HG03342 (cell line): Measurements from ENCODE around the gene SHF.

Source experiments
- ATAC-seq: cut with Tn5 transposase; IDR thresholded peaks from one replicate; pipeline ENCODE4 v1.9.1; 2021; ENCODE audit warnings: mild to moderate bottlenecking, moderate library complexity; ENCODE audit not compliant: unreplicated experiment

Gene SHF

GRCh38 chr15:45200001-45200798 is 12.4 kb upstream of the SHF start:
- peak; percentile 44 for ATAC-seq

GRCh38 chr15:45199136-45199810 is 11.5 kb upstream of the SHF start:
- ATAC-seq = peak; percentile 13

GRCh38 chr15:45198337-45199135 is 10.8 kb upstream of the SHF start:
- peak; percentile 62 for ATAC-seq

DNA sequence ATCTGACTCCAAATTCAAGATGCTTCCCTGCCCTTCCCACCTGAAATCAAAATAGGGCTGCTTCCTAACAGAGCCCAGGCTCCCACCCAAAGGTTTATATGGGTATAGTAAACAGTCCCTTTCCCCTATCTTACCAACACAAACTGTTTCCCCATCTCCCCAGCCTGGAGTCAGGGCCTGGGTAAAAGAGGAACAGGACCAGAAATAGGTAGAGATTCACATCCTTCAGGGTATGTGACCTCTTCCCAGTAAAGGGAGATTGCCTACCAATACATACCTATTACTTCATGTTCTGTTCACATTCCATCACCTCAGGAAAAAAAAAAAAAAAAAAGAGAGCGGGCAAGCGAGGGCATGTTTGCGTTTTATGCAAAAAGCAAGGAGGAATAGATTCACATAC is 9.7 kb upstream of the SHF start:
- ATAC-seq = no peak

DNA sequence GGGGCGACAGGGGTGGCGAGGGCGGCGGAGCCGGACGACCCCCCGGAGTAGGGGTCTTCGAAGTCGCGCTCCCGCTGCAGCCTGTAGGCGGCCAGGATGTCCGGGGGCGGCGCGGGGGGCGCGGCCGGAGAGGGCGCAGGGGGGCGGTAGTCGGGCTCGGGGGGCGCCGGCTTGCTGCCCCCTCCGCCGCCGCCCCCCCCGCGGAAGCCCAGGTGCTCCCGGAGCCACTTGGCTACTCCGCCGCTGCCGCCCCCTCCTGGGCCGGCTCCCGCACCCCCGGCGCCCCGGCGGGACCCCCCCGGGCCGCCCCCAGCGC is 230 bp downstream of the SHF start:
- ATAC-seq = no peak

DNA sequence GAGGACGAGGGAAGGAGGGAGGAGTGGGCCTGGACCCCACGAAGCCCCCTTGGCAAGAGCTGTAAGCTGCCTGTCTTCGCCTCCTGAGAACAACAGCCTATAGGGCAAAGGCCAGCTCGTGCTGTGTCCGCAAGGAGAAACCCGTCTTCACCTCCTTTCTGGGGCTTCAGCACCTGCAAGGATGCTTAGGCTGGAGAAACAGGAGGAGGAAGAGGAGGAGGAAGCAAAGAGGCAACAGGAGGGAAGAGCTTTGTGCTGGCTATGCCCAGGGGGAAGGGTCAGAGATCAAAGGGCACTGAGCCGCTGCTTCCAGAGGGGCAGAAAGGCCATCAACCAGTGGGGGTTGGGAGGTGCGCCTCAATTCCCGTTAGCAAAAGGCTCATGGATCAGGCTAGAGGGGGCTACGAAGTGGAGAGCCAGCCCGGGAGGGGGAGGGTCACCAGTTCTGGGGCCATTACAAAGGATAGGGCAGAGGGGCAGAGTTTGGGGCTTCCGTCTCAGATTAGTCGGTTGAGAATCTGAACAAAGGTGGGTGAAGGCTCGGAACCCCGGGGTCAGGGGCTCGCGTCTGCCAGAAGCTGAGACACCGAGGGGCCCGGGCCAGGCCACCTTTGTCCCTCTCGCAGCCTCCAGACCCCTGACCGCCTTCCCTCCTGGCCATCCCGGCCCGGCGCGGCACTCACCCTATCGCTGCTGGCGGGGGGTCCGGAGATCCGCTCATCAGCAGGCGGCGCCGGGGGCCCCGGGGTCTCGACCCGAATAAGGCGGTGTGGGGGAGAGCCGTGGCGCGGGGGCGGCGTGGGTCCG is 792 bp downstream of the SHF start:
- ATAC-seq = no peak

DNA sequence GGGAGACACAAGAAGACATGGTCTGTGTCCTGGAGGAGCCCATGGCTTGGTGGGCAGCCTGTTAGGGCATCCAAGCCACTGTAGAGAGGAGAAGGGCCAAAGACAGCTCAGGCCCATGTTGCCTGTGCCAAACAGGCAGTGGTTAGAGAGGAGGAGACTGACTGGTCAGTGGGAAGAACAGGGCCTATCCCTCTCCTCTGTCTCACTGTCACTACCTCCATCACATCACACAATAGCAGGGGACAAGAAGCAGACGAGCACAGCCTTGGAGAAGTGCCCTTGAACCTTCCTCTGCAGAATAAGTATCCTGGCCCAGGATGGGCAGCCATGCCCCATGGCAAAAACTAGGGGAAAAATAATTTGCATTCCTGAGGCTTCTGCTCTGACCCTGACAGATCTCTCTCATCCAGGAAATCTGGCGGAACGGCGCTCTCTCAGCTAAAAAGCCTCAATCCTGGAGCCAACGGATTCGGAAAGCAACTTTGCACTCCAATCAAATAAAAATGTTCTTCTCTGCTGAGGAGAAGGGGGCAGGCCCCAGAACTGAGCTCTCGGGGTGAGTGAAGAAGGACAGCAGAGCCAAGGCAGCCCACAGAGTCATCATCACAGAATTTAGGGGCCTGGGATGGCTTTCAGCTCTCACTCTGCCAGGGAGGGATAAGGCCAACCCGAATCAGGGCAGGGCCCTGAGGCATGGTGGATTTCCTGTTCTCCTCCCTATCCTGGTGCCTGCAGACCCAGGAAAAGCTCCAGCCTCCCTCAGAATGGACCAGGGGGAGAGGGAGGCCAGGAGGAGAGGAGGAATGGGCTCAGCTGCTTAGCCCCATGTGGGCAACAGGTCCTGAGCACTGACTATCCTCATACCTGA is 1.6 kb downstream of the SHF start:
- ATAC-seq = no peak

DNA sequence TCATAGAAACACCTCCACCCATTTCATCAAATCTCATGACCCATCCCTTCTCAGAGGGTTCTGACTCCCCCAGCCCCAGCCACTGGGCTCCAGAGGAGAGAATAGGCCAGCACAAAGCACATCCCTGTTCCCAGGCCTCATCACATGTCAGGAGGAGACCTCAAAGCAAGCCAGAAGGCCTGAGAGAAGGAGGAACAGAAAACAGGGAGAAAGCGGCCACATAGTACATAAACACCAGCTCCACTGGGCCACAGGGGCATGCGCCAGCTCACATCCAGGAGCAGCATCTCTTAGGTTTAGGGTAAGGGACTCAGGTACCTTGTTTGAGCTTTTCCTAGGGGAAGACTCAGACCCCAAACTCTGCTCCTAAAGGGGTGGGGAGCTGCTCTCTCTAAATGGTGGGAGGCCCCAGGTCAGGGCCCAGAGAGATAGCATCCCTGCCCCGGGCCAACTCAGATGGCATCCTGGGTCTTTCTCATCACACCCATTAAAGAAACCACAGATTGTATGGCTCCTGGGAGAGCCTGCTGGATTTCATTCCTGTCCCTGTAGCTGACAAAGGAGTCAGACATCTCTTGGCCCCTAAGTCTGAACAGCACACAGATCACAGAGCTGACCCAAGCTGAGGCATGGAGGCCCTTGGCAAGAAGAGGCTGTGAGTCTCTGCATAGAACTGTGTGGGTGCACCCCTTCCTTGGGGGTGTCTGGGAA is 2.5 kb downstream of the SHF start:
- no peak for ATAC-seq

- no peak for ATAC-seq
Measured at GRCh38 chr15:45184562-45185041, 3.2 kb downstream of the SHF start.

DNA sequence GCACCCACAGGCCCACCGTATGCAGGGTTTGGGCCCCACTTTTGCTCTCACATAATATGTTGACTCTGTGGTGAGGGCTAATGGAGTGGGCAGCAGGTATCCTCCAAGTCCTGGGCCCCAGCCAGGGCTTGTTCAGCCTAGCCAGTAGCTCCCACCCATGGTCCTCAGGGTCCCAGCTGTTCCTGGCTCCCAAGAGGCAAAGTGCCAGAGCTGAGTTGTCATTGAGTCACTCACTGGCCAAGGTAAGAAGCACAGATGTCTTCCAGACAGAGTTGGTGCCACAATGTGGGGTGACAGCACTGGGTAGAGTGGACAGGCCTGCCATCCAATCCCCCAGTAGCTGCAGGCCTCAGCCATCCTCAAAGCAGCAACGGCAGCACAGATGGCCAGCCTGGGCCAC is 4.3 kb downstream of the SHF start:
- ATAC-seq = no peak

DNA sequence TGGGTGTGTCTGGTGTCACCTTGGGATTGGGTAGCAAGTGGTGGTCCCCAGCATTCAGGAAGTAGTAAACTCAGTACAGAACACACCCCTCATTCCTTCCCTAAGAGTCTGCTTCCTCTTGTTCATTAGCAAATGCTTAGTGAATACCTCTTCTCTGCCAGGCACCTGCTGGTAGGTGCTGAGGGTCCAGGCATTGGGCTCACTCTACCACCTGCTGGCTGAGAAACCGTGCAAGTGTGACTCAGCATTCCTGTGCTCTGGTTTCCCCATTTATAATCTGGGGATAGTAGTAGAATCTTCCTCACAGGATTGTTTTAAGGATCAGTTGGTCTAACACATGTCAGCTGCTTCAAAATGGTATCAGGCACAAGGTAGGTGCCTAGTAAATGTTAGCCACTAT is 4.8 kb downstream of the SHF start:
- no peak for ATAC-seq

- ATAC-seq = no peak
Measured at GRCh38 chr15:45181491-45182285, 6.1 kb downstream of the SHF start.

DNA sequence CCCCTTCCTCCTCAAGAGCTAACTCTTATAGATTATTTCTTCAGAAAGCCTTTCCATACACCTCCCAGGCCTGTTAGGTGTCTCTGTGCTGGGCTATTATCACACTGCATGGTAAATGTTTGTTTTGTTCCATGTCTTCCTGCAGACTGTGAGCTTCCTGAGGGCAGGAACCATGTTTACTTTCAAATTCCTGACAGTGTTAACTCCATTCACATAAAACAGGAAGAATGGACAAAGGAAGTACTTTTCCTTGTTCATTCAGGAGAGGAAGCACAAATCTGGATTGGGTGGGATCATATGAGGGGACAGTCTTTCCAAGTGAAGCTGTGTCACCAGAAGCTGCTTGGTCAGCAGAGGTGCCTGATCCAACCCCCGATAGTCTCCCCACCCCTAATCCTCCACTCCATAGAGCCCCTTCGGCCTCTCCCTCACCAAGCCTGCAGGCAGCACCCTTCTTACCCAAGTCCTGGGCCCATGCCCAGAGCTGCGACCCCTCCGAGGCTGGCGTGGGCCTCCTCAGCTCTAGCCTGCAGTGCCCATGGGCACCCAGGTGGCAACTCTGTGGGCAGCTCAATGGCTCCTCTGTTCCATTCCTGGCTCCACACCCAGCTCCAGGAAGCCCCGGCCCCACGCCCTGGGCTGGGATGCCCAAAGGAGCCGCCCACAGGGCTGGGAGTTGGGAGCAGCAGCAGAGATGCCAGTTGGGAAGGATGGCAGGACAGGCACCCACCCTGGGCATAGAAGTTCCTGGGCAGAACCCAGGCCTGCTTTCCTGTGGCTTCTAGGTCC is 6.9 kb downstream of the SHF start:
- ATAC-seq = no peak

- no peak for ATAC-seq
Measured at GRCh38 chr15:45180201-45180600, 7.6 kb downstream of the SHF start.

DNA sequence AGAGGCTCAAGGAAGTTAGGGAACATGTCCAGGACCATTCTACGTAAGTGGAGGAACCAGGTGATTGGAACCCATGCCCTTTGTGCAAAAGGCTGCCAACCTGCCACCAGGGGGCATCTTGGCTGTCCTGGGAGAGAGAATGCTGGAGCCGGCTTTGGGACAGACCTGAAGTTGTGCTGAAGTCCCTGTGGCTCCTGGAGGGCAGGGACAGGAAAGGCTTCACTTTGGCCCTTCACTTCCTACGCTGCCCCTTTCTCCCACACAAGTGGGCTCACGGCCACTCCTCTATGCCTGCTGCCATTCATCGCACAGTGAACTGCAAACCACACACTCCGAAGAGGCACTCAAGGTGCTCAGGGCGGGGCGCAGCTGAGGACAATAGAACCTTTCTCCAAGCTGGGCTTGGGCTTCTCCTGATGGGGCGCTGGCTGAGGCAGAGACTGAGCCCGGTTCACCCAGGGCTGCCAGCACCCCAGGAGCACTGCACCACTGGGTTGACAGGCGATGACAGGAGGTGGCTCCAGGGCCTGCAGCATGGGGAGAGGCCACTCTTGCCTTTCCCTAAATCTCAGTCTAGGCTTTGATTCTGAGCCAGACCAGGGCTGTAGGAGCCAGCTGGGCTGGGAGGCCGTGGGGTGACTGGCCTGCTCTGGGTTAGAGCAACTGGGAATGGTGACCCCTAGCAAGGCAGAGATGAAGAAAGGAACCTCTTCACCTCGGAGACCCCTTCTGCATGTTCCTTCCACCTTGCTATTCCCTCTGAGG is 8.4 kb downstream of the SHF start:
- no peak for ATAC-seq

- ATAC-seq = no peak
Measured at GRCh38 chr15:45177285-45177684, 10.5 kb downstream of the SHF start.

GRCh38 chr15:45174577-45174976 is 13.2 kb downstream of the SHF start:
- no peak for ATAC-seq
